ENCODE data around the gene MACIR. TPM values are rescaled to one million over a fixed set of nuclear protein-coding genes. Genes with fewer than 3 reads are reported as not detected.
"Not testable (repeated sequence)": the region's sequence is repeated elsewhere in the genome, so short reads cannot be mapped to it uniquely, and the experiment has no call there.

The MACIR gene
- 12.3 and 14.1 TPM in 2 replicates for total RNA-seq

- peak; percentile 93 for DNase-seq (ENCODE audit: low read depth)
These were observed at the start of gene MACIR for GRCh38 chr5:103258368-103258956. Gene MACIR (plus strand): TSS chr5:103258763. CDS start chr5:103275920, 17,157 bp downstream.

GRCh38 chr5:103209065-103209464 is 49.5 kb upstream of the MACIR start:
- no peak for DNase-seq (ENCODE audit: low read depth)

- no peak for DNase-seq (ENCODE audit: low read depth)
These were observed 47.6 kb upstream of the MACIR start for GRCh38 chr5:103210952-103211351.

- DNase-seq (ENCODE audit: low read depth), result no peak
These were observed 46.7 kb upstream of the MACIR start for GRCh38 chr5:103211576-103212561.

GRCh38 chr5:103216137-103216536 is 42.4 kb upstream of the MACIR start:
- DNase-seq (ENCODE audit: low read depth), result peak; percentile 39

- DNase-seq (ENCODE audit: low read depth), result no peak
These were observed 41.9 kb upstream of the MACIR start for GRCh38 chr5:103216697-103217096.

GRCh38 chr5:103217101-103217500 is 41.5 kb upstream of the MACIR start:
- DNase-seq (ENCODE audit: low read depth), result no peak

- DNase-seq (ENCODE audit: low read depth), result peak; percentile 95
These were observed 40.4 kb upstream of the MACIR start for GRCh38 chr5:103218164-103218563.

- not testable (repeated sequence) for DNase-seq (ENCODE audit: low read depth)
These were observed 39.5 kb upstream of the MACIR start for GRCh38 chr5:103219074-103219473.

GRCh38 chr5:103223031-103223955 is 35.3 kb upstream of the MACIR start:
- DNase-seq (ENCODE audit: low read depth), result no peak

GRCh38 chr5:103224118-103224893 is 34.3 kb upstream of the MACIR start:
- DNase-seq (ENCODE audit: low read depth), result peak; percentile 68

GRCh38 chr5:103224894-103225246 is 33.7 kb upstream of the MACIR start:
- DNase-seq (ENCODE audit: low read depth), result no peak

- no peak for DNase-seq (ENCODE audit: low read depth)
These were observed 30.5 kb upstream of the MACIR start for GRCh38 chr5:103228061-103228460.

GRCh38 chr5:103228588-103228987 is 30.0 kb upstream of the MACIR start:
- DNase-seq (ENCODE audit: low read depth), result no peak

- peak; percentile 43 for DNase-seq (ENCODE audit: low read depth)
These were observed 26.1 kb upstream of the MACIR start for GRCh38 chr5:103232393-103232999.

- peak; percentile 24 for DNase-seq (ENCODE audit: low read depth)
These were observed 24.2 kb upstream of the MACIR start for GRCh38 chr5:103234239-103234975.

GRCh38 chr5:103235891-103236290 is 22.7 kb upstream of the MACIR start:
- no peak for DNase-seq (ENCODE audit: low read depth)

- no peak for DNase-seq (ENCODE audit: low read depth)
These were observed 20.8 kb upstream of the MACIR start for GRCh38 chr5:103237778-103238177.

- no peak for DNase-seq (ENCODE audit: low read depth)
These were observed 14.9 kb upstream of the MACIR start for GRCh38 chr5:103243665-103244064.

GRCh38 chr5:103244398-103244797 is 14.2 kb upstream of the MACIR start:
- no peak for DNase-seq (ENCODE audit: low read depth)

Measured in renal cortical epithelial cell (primary cell).